ENCODE results near the gene POLR2I. TPM values are rescaled to one million over a fixed set of nuclear protein-coding genes. Genes with fewer than 3 reads are reported as not detected.
"Not testable (repeated sequence)": the region's sequence is repeated elsewhere in the genome, so short reads cannot be mapped to it uniquely, and the experiment has no call there.

POLR2I gene
- polyA plus RNA-seq, 1 donor from 2014 or later = 159 TPM

DNA sequence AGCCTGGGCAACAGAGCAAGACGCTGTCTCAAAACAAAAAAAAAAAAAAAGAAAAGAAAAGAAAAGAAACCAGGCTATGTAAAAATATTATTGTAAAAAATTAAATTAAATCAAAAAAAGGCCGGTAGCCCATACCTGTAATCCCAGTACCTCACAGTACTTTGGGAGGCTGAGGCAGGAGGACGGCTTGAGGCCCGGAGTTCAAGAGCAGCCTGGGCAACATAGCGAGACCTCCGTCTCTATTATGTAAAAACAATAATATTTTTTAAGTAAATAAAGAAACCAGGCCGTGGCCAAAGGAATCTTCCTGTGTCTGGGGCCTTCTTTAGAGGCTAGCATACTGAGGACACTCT is 24.4 kb upstream of the POLR2I start:
- peak overlapping the region; percentile 92 for H3K9ac ChIP-seq (ENCODE audit: low read length)
- H3K9me2 ChIP-seq (ENCODE audit: insufficient read depth, low read length) = no peaks in the 10 kb centered on the region
- peak overlapping the region; percentile 97 for H3K4me2 ChIP-seq (ENCODE audit: low read length)
- no peaks in the 10 kb centered on the region for H3K9me3 ChIP-seq (ENCODE audit: low read length)
- TF ChIP-seq TAF1 (IDR thresholded peaks at IDR 0.05; ENCODE audit: low read depth) (no peak), SMC3 (conservative IDR thresholded peaks at IDR 0.05; ENCODE audit: poor library complexity) (no peak), EZH2 (IDR thresholded peaks at IDR 0.05; ENCODE audit: borderline replicate concordance, insufficient read depth, low read length, poor library complexity, severe bottlenecking) (no peak), EP300 (conservative IDR thresholded peaks at IDR 0.05; ENCODE audit: poor library complexity, severe bottlenecking) (no peak), RAD21 (conservative IDR thresholded peaks at IDR 0.05) (no peak), MXI1 (conservative IDR thresholded peaks at IDR 0.05; ENCODE audit: poor library complexity, severe bottlenecking) (no peak), POLR2AphosphoS5 (IDR thresholded peaks at IDR 0.05) (no peak)
- TF ChIP-seq, protein P1, sequence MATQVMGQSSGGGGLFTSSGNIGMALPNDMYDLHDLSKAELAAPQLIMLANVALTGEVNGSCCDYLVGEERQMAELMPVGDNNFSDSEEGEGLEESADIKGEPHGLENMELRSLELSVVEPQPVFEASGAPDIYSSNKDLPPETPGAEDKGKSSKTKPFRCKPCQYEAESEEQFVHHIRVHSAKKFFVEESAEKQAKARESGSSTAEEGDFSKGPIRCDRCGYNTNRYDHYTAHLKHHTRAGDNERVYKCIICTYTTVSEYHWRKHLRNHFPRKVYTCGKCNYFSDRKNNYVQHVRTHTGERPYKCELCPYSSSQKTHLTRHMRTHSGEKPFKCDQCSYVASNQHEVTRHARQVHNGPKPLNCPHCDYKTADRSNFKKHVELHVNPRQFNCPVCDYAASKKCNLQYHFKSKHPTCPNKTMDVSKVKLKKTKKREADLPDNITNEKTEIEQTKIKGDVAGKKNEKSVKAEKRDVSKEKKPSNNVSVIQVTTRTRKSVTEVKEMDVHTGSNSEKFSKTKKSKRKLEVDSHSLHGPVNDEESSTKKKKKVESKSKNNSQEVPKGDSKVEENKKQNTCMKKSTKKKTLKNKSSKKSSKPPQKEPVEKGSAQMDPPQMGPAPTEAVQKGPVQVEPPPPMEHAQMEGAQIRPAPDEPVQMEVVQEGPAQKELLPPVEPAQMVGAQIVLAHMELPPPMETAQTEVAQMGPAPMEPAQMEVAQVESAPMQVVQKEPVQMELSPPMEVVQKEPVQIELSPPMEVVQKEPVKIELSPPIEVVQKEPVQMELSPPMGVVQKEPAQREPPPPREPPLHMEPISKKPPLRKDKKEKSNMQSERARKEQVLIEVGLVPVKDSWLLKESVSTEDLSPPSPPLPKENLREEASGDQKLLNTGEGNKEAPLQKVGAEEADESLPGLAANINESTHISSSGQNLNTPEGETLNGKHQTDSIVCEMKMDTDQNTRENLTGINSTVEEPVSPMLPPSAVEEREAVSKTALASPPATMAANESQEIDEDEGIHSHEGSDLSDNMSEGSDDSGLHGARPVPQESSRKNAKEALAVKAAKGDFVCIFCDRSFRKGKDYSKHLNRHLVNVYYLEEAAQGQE (IDR thresholded peaks at IDR 0.05; ENCODE audit: borderline replicate concordance) = no peak
- TF ChIP-seq, protein P2, sequence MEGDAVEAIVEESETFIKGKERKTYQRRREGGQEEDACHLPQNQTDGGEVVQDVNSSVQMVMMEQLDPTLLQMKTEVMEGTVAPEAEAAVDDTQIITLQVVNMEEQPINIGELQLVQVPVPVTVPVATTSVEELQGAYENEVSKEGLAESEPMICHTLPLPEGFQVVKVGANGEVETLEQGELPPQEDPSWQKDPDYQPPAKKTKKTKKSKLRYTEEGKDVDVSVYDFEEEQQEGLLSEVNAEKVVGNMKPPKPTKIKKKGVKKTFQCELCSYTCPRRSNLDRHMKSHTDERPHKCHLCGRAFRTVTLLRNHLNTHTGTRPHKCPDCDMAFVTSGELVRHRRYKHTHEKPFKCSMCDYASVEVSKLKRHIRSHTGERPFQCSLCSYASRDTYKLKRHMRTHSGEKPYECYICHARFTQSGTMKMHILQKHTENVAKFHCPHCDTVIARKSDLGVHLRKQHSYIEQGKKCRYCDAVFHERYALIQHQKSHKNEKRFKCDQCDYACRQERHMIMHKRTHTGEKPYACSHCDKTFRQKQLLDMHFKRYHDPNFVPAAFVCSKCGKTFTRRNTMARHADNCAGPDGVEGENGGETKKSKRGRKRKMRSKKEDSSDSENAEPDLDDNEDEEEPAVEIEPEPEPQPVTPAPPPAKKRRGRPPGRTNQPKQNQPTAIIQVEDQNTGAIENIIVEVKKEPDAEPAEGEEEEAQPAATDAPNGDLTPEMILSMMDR (IDR thresholded peaks at IDR 0.05; ENCODE audit: poor library complexity, severe bottlenecking) = no peak
- H4K20me1 ChIP-seq (ENCODE audit: insufficient read depth) = no peaks in the 10 kb centered on the region
- peak overlapping the region; percentile 89 for H3K27ac ChIP-seq (ENCODE audit: low read length)
- H3K4me3 ChIP-seq (ENCODE audit: low read length) = peak overlapping the region; percentile 98
- H3F3A ChIP-seq (ENCODE audit: insufficient read depth, low read length, poor library complexity, severe bottlenecking) = no peaks in the 10 kb centered on the region
- no peaks in the 10 kb centered on the region for H3K27me3 ChIP-seq (ENCODE audit: insufficient read depth, low read depth, low read length)
- peak overlapping the region; percentile 67 for H2AFZ ChIP-seq (ENCODE audit: low read depth, low read length)
- peaks cover 9% of the 10 kb centered on the region for H3K79me2 ChIP-seq (replicated peaks; ENCODE audit: insufficient read depth, low read length)
- H3K36me3 ChIP-seq (ENCODE audit: insufficient read depth, low read length) = no peaks in the 10 kb centered on the region

DNA sequence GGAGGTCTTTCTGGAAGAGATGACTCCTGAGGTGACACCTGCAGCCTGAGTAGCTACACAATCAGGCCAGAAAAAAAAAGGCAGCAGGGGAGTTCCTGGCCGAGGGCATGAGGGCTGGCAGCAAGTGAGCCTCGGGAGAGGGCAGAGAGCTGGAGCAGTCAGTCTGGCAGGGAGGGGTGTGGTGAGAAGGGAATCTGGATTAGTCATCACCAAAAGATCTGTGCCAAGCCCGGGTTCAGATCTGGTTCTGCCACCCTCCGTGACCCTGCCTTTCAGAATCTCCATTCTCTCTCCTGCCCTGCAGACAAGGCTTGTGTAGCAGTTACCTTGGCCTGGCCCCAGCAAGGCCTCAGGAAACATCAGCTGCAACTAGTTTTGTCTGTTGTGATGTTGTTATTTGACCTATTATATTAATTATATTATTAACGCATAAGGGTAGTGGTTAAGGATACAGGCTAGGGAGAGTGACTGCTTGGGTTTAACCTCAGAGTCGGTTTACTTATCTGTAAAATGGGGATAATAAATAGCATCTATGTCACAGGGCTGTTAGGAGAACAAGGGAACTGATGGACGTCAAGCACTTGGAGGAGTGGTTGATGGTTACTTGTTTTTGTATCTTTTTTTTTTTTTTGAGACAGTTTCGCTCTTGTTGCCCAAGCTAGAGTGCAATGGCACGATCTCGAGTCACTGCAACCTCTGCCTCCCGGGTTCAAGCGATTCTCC is 22.4 kb upstream of the POLR2I start:
- Histone ChIP-seq H3K4me3 (ENCODE audit: low read length) (no peak overlapping the region), H3K9me2 (ENCODE audit: insufficient read depth, low read length) (no peaks in the 10 kb centered on the region), H3K79me2 (replicated peaks; ENCODE audit: insufficient read depth, low read length) (peaks cover 9% of the 10 kb centered on the region), H3K36me3 (ENCODE audit: insufficient read depth, low read length) (no peaks in the 10 kb centered on the region), H3K9ac (ENCODE audit: low read length) (no peak overlapping the region), H3K27ac (ENCODE audit: low read length) (no peak overlapping the region), H3F3A (ENCODE audit: insufficient read depth, low read length, poor library complexity, severe bottlenecking) (no peaks in the 10 kb centered on the region), H2AFZ (ENCODE audit: low read depth, low read length) (no peak overlapping the region), H3K9me3 (ENCODE audit: low read length) (no peaks in the 10 kb centered on the region), H4K20me1 (ENCODE audit: insufficient read depth) (no peaks in the 10 kb centered on the region), H3K27me3 (ENCODE audit: insufficient read depth, low read depth, low read length) (no peaks in the 10 kb centered on the region), H3K4me2 (ENCODE audit: low read length) (no peak overlapping the region)
- TF ChIP-seq MXI1 (conservative IDR thresholded peaks at IDR 0.05; ENCODE audit: poor library complexity, severe bottlenecking) (no peak), RAD21 (conservative IDR thresholded peaks at IDR 0.05) (no peak), POLR2AphosphoS5 (IDR thresholded peaks at IDR 0.05) (no peak), EP300 (conservative IDR thresholded peaks at IDR 0.05; ENCODE audit: poor library complexity, severe bottlenecking) (no peak), TAF1 (IDR thresholded peaks at IDR 0.05; ENCODE audit: low read depth) (no peak), SMC3 (conservative IDR thresholded peaks at IDR 0.05; ENCODE audit: poor library complexity) (no peak), EZH2 (IDR thresholded peaks at IDR 0.05; ENCODE audit: borderline replicate concordance, insufficient read depth, low read length, poor library complexity, severe bottlenecking) (no peak)
- TF ChIP-seq, protein P2 (IDR thresholded peaks at IDR 0.05; ENCODE audit: poor library complexity, severe bottlenecking) = no peak
- TF ChIP-seq, protein P1 (IDR thresholded peaks at IDR 0.05; ENCODE audit: borderline replicate concordance) = no peak

DNA sequence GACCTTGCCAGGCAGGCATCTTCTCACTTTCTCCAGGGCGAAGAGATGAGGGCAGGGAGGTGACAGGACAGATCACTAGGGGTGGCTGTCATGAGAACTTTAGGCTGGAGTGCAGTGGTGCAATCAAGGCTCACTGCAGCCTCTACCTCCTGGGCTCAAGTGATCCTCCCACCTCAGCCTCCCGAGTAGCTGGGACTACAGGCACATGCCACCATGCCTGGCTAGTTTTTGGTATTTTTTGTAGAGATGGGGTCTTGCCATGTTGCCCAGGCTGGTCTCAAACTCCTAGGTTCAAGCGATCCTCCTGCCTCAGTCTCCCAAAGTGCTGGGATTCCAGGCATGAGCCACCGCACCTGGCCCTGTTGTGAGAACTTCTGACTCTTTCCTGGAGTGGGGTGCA is 20.2 kb upstream of the POLR2I start:
- not testable (repeated sequence) for H3K9ac ChIP-seq (ENCODE audit: low read length); H3K9me2 ChIP-seq (ENCODE audit: insufficient read depth, low read length); H3K79me2 ChIP-seq (replicated peaks; ENCODE audit: insufficient read depth, low read length); H3F3A ChIP-seq (ENCODE audit: insufficient read depth, low read length, poor library complexity, severe bottlenecking); H3K27me3 ChIP-seq (ENCODE audit: insufficient read depth, low read depth, low read length); H3K9me3 ChIP-seq (ENCODE audit: low read length); H3K27ac ChIP-seq (ENCODE audit: low read length); H4K20me1 ChIP-seq (ENCODE audit: insufficient read depth); H3K36me3 ChIP-seq (ENCODE audit: insufficient read depth, low read length); H3K4me2 ChIP-seq (ENCODE audit: low read length); H2AFZ ChIP-seq (ENCODE audit: low read depth, low read length); H3K4me3 ChIP-seq (ENCODE audit: low read length)

Measured in neural cell (in vitro differentiated cells).